Stimulated activated naive B cell treated with anti-CD40 and anti-IgM and Interleukin-4, amounts not matched to agents 10 μg/mL and 1 μg/mL and 100 μg/mL, for 72 hours (primary cell): ENCODE measurements around the gene GVQW3.
"Not testable (repeated sequence)": the region's sequence is repeated elsewhere in the genome, so short reads cannot be mapped to it uniquely, and the experiment has no call there.

ENCODE experiments used
- ATAC-seq, 2 donors: fragments of 150-1000 bp; cut with Tn5 transposase; replicated peaks; 2 replicates each; pipeline ENCODE4 v1.10.0; 2021; ENCODE audit warnings: moderate library complexity in 1 of 2
- DNase-seq: peaks from one replicate; pipeline ENCODE4 v3.0.0; 2021
- H3K27ac Mint-ChIP-seq: one replicate; pipeline ENCODE4 v1.8.0; 2022; ENCODE audit warnings: mild to moderate bottlenecking, mixed read lengths
- H3K27me3 Mint-ChIP-seq, 2 donors: one replicate each; pipeline ENCODE4 v1.8.0; 2022; ENCODE audit warnings: mixed read lengths in 2 of 2
- H3K36me3 Mint-ChIP-seq, 2 donors: one replicate each; pipeline ENCODE4 v1.8.0; 2022; ENCODE audit warnings: mixed read lengths in 2 of 2, mild to moderate bottlenecking in 1 of 2
- H3K4me1 Mint-ChIP-seq, 2 donors: one replicate each; pipeline ENCODE4 v1.8.0; 2022; ENCODE audit warnings: mixed read lengths in 2 of 2, mild to moderate bottlenecking in 1 of 2
- H3K4me3 Mint-ChIP-seq, 2 donors: one replicate each; pipeline ENCODE4 v1.8.0; 2022; ENCODE audit warnings: mild to moderate bottlenecking in 2 of 2, mixed read lengths in 2 of 2, moderate library complexity in 1 of 2
- H3K9me3 Mint-ChIP-seq, 2 donors: one replicate each; pipeline ENCODE4 v1.8.0; 2022; ENCODE audit warnings: mixed read lengths in 2 of 2, mild to moderate bottlenecking in 1 of 2

Gene GVQW3

DNA sequence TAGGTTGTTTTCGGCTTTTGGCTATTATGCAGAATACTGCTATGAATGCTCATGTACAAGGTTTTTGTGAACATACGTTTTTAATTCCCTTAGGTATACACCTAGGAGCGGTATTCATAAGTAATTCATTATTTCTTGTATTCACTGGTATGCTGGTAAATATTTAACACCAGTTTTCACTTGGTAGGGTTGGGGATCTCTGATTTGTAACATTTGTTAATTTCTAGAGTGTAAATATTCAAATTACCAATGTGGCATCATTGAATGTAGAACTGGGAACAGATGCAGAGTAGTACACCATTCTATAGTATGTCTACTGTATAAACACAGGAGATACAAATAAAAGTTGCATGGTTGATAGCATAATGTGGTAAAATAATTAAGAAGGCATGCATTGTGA is 16.3 kb downstream of the GVQW3 start:
- H3K27ac Mint-ChIP-seq, result no peak overlapping the region
- ATAC-seq, result peak; percentile 23 to 27
- no peak for DNase-seq
- peaks cover 7 to 10% of the 10 kb centered on the region in 2 donors for H3K4me1 Mint-ChIP-seq
- no peaks in the 10 kb centered on the region for H3K9me3 Mint-ChIP-seq
- no peaks in the 10 kb centered on the region for H3K27me3 Mint-ChIP-seq
- no peaks in the 10 kb centered on the region for H3K36me3 Mint-ChIP-seq
- H3K4me3 Mint-ChIP-seq, result no peak overlapping the region

- Mint-ChIP-seq H3K27ac (no peak overlapping the region), H3K4me3 (no peak overlapping the region), H3K4me1 (no peaks in the 10 kb centered on the region), H3K27me3 (peaks cover 0 to 8% of the 10 kb centered on the region in 2 donors), H3K36me3 (no peaks in the 10 kb centered on the region), H3K9me3 (no peaks in the 10 kb centered on the region)
- no peak for ATAC-seq
- DNase-seq, result no peak
These were observed 19.8 kb downstream of the GVQW3 start for GRCh38 chr11:76400967-76401366.

DNA sequence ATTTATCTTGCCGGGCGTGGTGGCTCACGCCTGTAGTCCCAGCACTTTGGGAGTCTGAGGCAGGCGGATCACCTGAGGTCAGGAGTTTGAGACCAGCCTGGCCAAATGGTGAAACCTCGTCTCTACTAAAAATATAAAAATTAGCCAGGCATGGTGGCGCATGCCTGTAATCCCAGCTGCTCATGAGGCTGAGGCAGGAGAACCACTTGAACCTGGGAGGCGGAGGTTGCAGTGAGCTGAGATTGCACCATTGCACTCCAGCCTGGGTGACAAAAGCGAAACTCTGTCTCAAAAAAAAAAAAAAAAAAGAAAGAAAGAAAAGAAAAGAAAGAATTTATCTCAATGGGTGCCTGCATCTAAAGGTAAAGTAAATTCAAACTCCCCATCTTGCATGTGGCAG is 20.4 kb downstream of the GVQW3 start:
- not testable (repeated sequence) for H3K4me3 Mint-ChIP-seq

DNA sequence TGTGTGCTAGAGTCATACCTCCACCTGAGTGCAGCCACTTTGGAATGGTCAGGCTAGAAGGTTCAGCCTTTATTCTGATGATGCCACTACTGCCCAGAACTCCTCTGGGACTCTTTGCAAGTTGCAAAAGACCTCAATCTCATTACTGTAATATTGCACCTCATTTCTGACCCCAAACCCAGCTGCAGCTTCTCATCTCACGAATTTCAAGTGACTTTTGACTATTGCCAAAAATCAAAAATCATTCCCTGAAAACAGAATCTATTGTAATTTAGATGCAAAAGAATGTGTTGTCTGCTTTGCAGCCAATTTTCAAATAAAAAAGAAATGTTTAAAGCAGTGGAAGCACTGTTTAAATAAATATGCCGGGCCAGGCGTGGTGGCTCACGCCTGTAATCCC is 25.2 kb downstream of the GVQW3 start:
- H3K4me1 Mint-ChIP-seq, result peaks cover 0 to 1% of the 10 kb centered on the region in 2 donors
- DNase-seq, result no peak
- no peak overlapping the region for H3K27ac Mint-ChIP-seq
- ATAC-seq, result no peak
- no peak overlapping the region for H3K4me3 Mint-ChIP-seq
- H3K9me3 Mint-ChIP-seq, result no peaks in the 10 kb centered on the region
- no peaks in the 10 kb centered on the region for H3K36me3 Mint-ChIP-seq
- peaks cover 0 to 8% of the 10 kb centered on the region in 2 donors for H3K27me3 Mint-ChIP-seq

More for the DNA sequence above, 20.4 kb downstream of the GVQW3 start:
- not testable (repeated sequence) for DNase-seq, H3K9me3 Mint-ChIP-seq, ATAC-seq, H3K36me3 Mint-ChIP-seq, H3K27ac Mint-ChIP-seq, H3K4me1 Mint-ChIP-seq, H3K27me3 Mint-ChIP-seq

DNA sequence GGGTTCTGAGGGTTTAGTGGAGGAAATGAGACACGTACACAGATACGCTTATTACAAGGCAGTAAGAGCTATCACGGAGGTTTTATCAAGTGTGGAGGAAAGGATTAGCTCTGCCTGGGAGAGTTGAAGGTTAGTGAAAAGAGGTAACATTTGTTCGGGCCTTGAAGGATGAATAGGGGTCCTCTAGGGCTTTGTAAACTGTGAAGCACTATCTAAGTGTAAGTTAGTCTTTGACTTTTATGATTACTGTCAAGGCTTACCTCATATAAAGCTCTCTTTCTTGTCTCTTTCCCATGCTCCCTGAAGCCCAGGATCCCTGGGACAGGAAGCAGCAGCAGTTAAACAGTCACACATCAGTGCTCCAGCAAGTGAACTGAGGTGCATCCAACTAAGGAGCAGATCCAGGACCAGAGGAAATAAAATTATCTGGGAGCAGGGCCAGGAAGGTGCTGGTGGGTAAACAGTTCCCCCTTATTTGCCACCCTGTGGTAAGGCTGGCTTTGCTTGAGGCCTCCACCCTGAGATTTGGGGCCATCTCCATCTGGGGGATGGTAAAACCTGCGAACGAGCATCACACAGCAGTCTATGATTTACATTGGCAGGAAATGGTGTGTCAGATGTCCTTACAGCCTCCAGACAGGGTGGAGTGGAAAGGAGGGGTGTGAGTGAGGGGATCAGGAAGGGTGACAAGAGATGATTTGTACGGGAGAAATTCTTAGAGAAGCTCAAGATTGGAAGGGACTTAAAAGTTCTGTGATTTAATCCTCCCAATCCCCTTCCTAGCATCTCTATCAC is 27.2 kb downstream of the GVQW3 start:
- no peaks in the 10 kb centered on the region for H3K36me3 Mint-ChIP-seq

GRCh38 chr11:76410851-76411357 is 29.8 kb downstream of the GVQW3 start:
- Mint-ChIP-seq H3K4me1 (peaks cover 0 to 1% of the 10 kb centered on the region in 2 donors), H3K27ac (no peak overlapping the region), H3K9me3 (no peaks in the 10 kb centered on the region), H3K27me3 (peaks cover 7 to 10% of the 10 kb centered on the region in 2 donors), H3K4me3 (no peak overlapping the region), H3K36me3 (no peaks in the 10 kb centered on the region)
- no peak for DNase-seq
- ATAC-seq, result no peak

More for the DNA sequence above, 27.2 kb downstream of the GVQW3 start:
- Mint-ChIP-seq H3K27me3 (peaks cover 0 to 18% of the 10 kb centered on the region in 2 donors), H3K9me3 (no peaks in the 10 kb centered on the region), H3K4me3 (no peak overlapping the region), H3K4me1 (peaks cover 0 to 1% of the 10 kb centered on the region in 2 donors), H3K27ac (no peak overlapping the region)
- DNase-seq, result no peak
- ATAC-seq, result no peak

- H3K9me3 Mint-ChIP-seq, result no peaks in the 10 kb centered on the region
- ATAC-seq, result no peak
- H3K4me1 Mint-ChIP-seq, result no peaks in the 10 kb centered on the region
- DNase-seq, result no peak
- H3K4me3 Mint-ChIP-seq, result no peak overlapping the region
- H3K27ac Mint-ChIP-seq, result no peak overlapping the region
- H3K27me3 Mint-ChIP-seq, result peaks cover 10 to 23% of the 10 kb centered on the region in 2 donors
- H3K36me3 Mint-ChIP-seq, result no peaks in the 10 kb centered on the region
These were observed 34.0 kb downstream of the GVQW3 start for GRCh38 chr11:76415073-76415472.

DNA sequence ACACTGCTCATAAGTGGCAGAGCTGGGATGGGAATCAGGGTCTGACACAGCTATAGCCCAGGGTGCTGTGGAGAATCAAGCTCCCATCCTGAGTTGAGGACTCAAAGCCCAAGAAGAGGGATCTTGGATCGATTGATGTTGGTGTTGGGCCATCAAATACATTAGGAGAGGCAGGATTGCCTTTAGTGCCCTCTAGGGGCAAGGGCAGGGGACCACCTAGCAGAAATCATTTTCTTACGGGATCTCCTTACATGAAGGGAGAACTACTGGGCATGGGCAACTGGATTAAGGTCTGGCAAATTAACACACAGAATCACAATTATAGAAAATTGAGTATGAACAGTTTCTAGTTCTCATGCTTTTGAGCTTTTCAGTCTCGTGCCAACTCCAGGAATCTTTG is 38.8 kb downstream of the GVQW3 start:
- no peaks in the 10 kb centered on the region for H3K36me3 Mint-ChIP-seq
- H3K27me3 Mint-ChIP-seq, result peaks cover 3 to 13% of the 10 kb centered on the region in 2 donors
- H3K9me3 Mint-ChIP-seq, result no peaks in the 10 kb centered on the region
- H3K27ac Mint-ChIP-seq, result no peak overlapping the region
- peaks cover 7 to 9% of the 10 kb centered on the region in 2 donors for H3K4me1 Mint-ChIP-seq
- peak; percentile 44 for ATAC-seq
- no peak for DNase-seq
- no peak overlapping the region for H3K4me3 Mint-ChIP-seq

GRCh38 chr11:76424379-76424778 is 43.3 kb downstream of the GVQW3 start:
- Mint-ChIP-seq H3K4me3 (no peak overlapping the region), H3K27me3 (peaks cover 0 to 15% of the 10 kb centered on the region in 2 donors), H3K9me3 (no peaks in the 10 kb centered on the region), H3K27ac (no peak overlapping the region), H3K36me3 (no peaks in the 10 kb centered on the region), H3K4me1 (peaks cover 10 to 11% of the 10 kb centered on the region in 2 donors)
- peak; percentile 91 to 97 for ATAC-seq
- DNase-seq, result peak; percentile 7

DNA sequence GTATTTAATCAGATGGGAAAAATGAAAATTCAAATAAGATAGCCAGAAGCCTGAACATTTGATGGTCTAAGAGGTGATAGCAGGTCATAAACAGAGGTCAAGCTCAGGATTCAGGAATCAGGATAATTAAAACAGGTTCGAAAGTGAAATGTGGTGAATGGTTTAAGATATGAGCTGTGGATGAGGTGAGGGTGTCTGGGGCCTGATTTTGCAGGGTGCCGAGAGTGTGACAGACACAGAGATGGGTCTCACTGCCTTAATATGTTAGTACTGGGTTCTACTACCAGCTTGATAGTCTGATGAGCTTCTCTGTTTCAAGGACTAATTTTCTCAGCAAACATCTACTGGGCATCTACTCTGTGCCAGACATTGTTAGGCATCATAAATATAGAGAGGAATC is 43.8 kb downstream of the GVQW3 start:
- no peak overlapping the region for H3K27ac Mint-ChIP-seq
- no peak overlapping the region for H3K4me3 Mint-ChIP-seq
- ATAC-seq, result peak in 1 of 2 donors; percentile 11

GRCh38 chr11:76426660-76427059 is 45.5 kb downstream of the GVQW3 start:
- H3K27ac Mint-ChIP-seq, result no peak overlapping the region
- no peaks in the 10 kb centered on the region for H3K36me3 Mint-ChIP-seq
- peaks cover 0 to 10% of the 10 kb centered on the region in 2 donors for H3K27me3 Mint-ChIP-seq
- DNase-seq (no peak), ATAC-seq (no peak)
- peaks cover 10 to 11% of the 10 kb centered on the region in 2 donors for H3K4me1 Mint-ChIP-seq
- no peak overlapping the region for H3K4me3 Mint-ChIP-seq
- no peaks in the 10 kb centered on the region for H3K9me3 Mint-ChIP-seq

More for the DNA sequence above, 43.8 kb downstream of the GVQW3 start:
- Mint-ChIP-seq H3K9me3 (no peaks in the 10 kb centered on the region), H3K27me3 (peaks cover 0 to 10% of the 10 kb centered on the region in 2 donors), H3K4me1 (peaks cover 10 to 11% of the 10 kb centered on the region in 2 donors), H3K36me3 (no peaks in the 10 kb centered on the region)
- no peak for DNase-seq

DNA sequence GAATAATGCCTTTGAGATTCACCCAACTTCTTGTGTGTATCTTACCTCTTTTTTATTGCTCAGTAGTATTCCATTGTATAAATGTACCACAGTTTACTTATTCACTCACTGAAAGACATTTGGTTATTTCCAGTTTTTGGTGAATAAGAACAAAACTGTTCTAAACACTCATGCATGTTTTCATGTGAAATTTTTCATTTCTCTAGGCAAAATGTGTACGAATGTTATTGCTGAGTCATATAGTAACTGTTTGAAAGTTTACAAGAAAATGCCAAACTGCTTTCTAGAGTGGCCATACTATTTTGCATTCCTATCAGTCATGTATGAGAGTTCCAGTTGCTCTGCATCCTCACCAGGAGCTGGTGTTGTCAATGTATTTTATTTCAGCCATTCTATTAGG is 54.9 kb downstream of the GVQW3 start:
- Mint-ChIP-seq H3K27ac (no peak overlapping the region), H3K9me3 (no peaks in the 10 kb centered on the region), H3K27me3 (no peaks in the 10 kb centered on the region), H3K36me3 (peaks cover 6 to 11% of the 10 kb centered on the region in 2 donors), H3K4me3 (no peak overlapping the region), H3K4me1 (peaks cover under 1 to 12% of the 10 kb centered on the region in 2 donors)
- peak in 1 of 2 donors; percentile 12 for ATAC-seq
- no peak for DNase-seq

DNA sequence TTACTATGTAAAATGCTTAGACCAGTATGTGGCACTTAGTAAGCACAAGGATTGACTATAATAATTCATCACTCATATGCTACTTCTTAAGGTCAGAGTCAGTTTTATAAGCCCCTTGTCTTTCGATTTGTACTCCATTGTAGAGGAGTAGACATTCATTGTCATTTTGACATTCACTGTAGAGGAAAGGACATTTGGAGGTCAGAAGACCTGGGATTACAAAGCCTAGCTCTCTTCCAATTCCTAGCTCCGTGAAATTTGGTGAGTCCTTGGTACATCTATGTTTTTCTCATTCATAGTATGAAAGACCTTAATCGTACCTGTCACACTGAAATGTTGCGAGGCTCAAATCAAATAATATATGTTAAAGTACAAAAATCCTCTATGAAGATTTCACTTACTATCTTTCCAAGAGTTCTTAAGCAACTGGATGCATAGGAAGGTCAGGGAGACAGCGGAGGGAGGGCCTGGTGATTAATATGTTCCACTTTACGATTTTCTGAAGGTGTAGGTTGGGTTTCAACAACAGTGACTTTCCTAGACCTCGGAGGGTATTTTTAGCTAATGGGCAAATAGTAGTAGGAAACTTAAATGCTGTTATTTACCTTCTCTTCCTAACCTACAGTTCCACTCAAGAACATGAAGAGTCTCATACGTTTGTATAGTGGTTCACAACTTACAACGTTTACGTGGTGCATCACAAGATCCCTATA is 62.3 kb downstream of the GVQW3 start:
- Mint-ChIP-seq H3K36me3 (peaks cover 5 to 14% of the 10 kb centered on the region in 2 donors), H3K9me3 (no peaks in the 10 kb centered on the region), H3K4me1 (peaks cover 9 to 36% of the 10 kb centered on the region in 2 donors), H3K27me3 (no peaks in the 10 kb centered on the region), H3K4me3 (peak overlapping the region; percentile 95 to 99), H3K27ac (peak overlapping the region; percentile 97)
- no peak for DNase-seq
- ATAC-seq, result no peak

DNA sequence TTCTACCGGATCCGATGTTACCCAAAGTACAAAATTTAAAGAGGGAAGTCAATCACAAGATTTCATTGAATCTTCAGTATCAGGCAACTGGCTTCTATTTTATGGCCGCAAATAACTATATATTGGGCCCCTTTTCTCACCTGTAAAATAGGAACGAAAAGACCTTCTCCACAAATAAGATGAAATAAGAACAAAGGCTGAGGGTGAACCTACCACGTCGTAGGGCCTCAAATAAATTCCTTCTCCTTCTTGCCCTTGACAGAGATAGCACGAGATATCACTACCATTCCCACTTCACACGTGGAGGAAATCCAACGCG is 62.9 kb downstream of the GVQW3 start:
- peaks cover 9 to 36% of the 10 kb centered on the region in 2 donors for H3K4me1 Mint-ChIP-seq

More for the DNA sequence above, 62.9 kb downstream of the GVQW3 start:
- peak overlapping the region; percentile 97 for H3K27ac Mint-ChIP-seq
- no peaks in the 10 kb centered on the region for H3K27me3 Mint-ChIP-seq
- DNase-seq, result no peak
- no peak for ATAC-seq
- H3K36me3 Mint-ChIP-seq, result peaks cover 7 to 18% of the 10 kb centered on the region in 2 donors
- H3K9me3 Mint-ChIP-seq, result no peaks in the 10 kb centered on the region
- peak overlapping the region; percentile 95 to 99 for H3K4me3 Mint-ChIP-seq
